HG02943 (cell line): ENCODE data around the gene ZCCHC7.
A peak's percentile ranks its signal among the peaks of the same experiment; 100 is the strongest.
"Not testable (repeated sequence)": the region's sequence is repeated elsewhere in the genome, so short reads cannot be mapped to it uniquely, and the experiment has no call there.

Source experiments
- ATAC-seq: cut with Tn5 transposase; IDR thresholded peaks from one replicate; pipeline ENCODE4 v1.9.1; 2021; ENCODE audit warnings: mild to moderate bottlenecking, low read depth, moderate library complexity; ENCODE audit not compliant: unreplicated experiment

ZCCHC7 gene

GRCh38 chr9:37119360-37119759 is 1.0 kb upstream of the ZCCHC7 start:
- no peak for ATAC-seq

- ATAC-seq: peak; percentile 22
Measured at GRCh38 chr9:37120843-37121335, 515 bp downstream of the ZCCHC7 start.

GRCh38 chr9:37121881-37122280 is 1.5 kb downstream of the ZCCHC7 start:
- no peak for ATAC-seq

GRCh38 chr9:37126214-37126788 is 5.9 kb downstream of the ZCCHC7 start:
- ATAC-seq: no peak

GRCh38 chr9:37127018-37127417 is 6.6 kb downstream of the ZCCHC7 start:
- no peak for ATAC-seq

GRCh38 chr9:37128051-37128450 is 7.7 kb downstream of the ZCCHC7 start:
- no peak for ATAC-seq

GRCh38 chr9:37134166-37134565 is 13.8 kb downstream of the ZCCHC7 start:
- ATAC-seq: no peak

- ATAC-seq: no peak
Measured at GRCh38 chr9:37141015-37141414, 20.6 kb downstream of the ZCCHC7 start.

- ATAC-seq: no peak
Measured at GRCh38 chr9:37144762-37145161, 24.4 kb downstream of the ZCCHC7 start.

GRCh38 chr9:37146410-37146809 is 26.0 kb downstream of the ZCCHC7 start:
- ATAC-seq: no peak

- ATAC-seq: no peak
Measured at GRCh38 chr9:37148181-37148580, 27.8 kb downstream of the ZCCHC7 start.

GRCh38 chr9:37149666-37150308 is 29.4 kb downstream of the ZCCHC7 start:
- ATAC-seq: no peak

GRCh38 chr9:37150415-37150814 is 30.0 kb downstream of the ZCCHC7 start:
- ATAC-seq: no peak

GRCh38 chr9:37151812-37152211 is 31.4 kb downstream of the ZCCHC7 start:
- no peak for ATAC-seq

GRCh38 chr9:37152365-37152764 is 32.0 kb downstream of the ZCCHC7 start:
- ATAC-seq: no peak

- ATAC-seq: no peak
Measured at GRCh38 chr9:37155601-37156000, 35.2 kb downstream of the ZCCHC7 start.

GRCh38 chr9:37156205-37156604 is 35.8 kb downstream of the ZCCHC7 start:
- no peak for ATAC-seq

- ATAC-seq: no peak
Measured at GRCh38 chr9:37156781-37157356, 36.5 kb downstream of the ZCCHC7 start.

GRCh38 chr9:37157726-37158377 is 37.5 kb downstream of the ZCCHC7 start:
- no peak for ATAC-seq

GRCh38 chr9:37163299-37163698 is 42.9 kb downstream of the ZCCHC7 start:
- no peak for ATAC-seq

- not testable (repeated sequence) for ATAC-seq
Measured at GRCh38 chr9:37164335-37164734, 44.0 kb downstream of the ZCCHC7 start.
